Measurements from ENCODE around the gene FAM186B.
A peak's percentile ranks its signal among the peaks of the same experiment; 100 is the strongest.

FAM186B gene

GRCh38 chr12:49583366-49584094 is 21.9 kb downstream of the FAM186B start:
- no peak for DNase-seq (ENCODE audit: low read depth)
- in situ Hi-C loops (cut with HindIII; ENCODE audit: low sequenced_read_pairs) = no loop called here
- no peak overlapping the region for H3K4me3 ChIP-seq (ENCODE audit: low read depth, low read length)
- TF ChIP-seq CTCF (IDR thresholded peaks at IDR 0.05; ENCODE audit: low read depth, low read length, missing control alignments) = no peak

- in situ Hi-C loops (cut with HindIII; ENCODE audit: low sequenced_read_pairs) = no loop called here
- no peak for TF ChIP-seq CTCF (IDR thresholded peaks at IDR 0.05; ENCODE audit: low read depth, low read length, missing control alignments)
- DNase-seq (ENCODE audit: low read depth) = no peak
Observed at GRCh38 chr12:49582850-49583249, 22.6 kb downstream of the FAM186B start.

GRCh38 chr12:49582201-49582600 is 23.2 kb downstream of the FAM186B start:
- in situ Hi-C loops (cut with HindIII; ENCODE audit: low sequenced_read_pairs) = no loop called here
- no peak overlapping the region for H3K4me3 ChIP-seq (ENCODE audit: low read depth, low read length)
- no peak for DNase-seq (ENCODE audit: low read depth)
- no peak for TF ChIP-seq CTCF (IDR thresholded peaks at IDR 0.05; ENCODE audit: low read depth, low read length, missing control alignments)

More at GRCh38 chr12:49582850-49583249, 22.6 kb downstream of the FAM186B start:
- H3K4me3 ChIP-seq (ENCODE audit: low read depth, low read length) = no peak overlapping the region

- TF ChIP-seq CTCF (IDR thresholded peaks at IDR 0.05; ENCODE audit: low read depth, low read length, missing control alignments) = peak; percentile 94
- H3K4me3 ChIP-seq (ENCODE audit: low read depth, low read length) = no peak overlapping the region
- in situ Hi-C loops (cut with HindIII; ENCODE audit: low sequenced_read_pairs) = no loop called here
- DNase-seq (ENCODE audit: low read depth) = peak; percentile 60
Observed at GRCh38 chr12:49580572-49581535, 24.6 kb downstream of the FAM186B start.

GRCh38 chr12:49578471-49579112 is 26.8 kb downstream of the FAM186B start:
- H3K4me3 ChIP-seq (ENCODE audit: low read depth, low read length) = no peak overlapping the region
- in situ Hi-C loops (cut with HindIII; ENCODE audit: low sequenced_read_pairs) = no loop called here
- TF ChIP-seq CTCF (IDR thresholded peaks at IDR 0.05; ENCODE audit: low read depth, low read length, missing control alignments) = no peak
- DNase-seq (ENCODE audit: low read depth) = no peak

GRCh38 chr12:49577589-49578315 is 27.7 kb downstream of the FAM186B start:
- in situ Hi-C loops (cut with HindIII; ENCODE audit: low sequenced_read_pairs) = no loop called here
- TF ChIP-seq CTCF (IDR thresholded peaks at IDR 0.05; ENCODE audit: low read depth, low read length, missing control alignments) = no peak
- H3K4me3 ChIP-seq (ENCODE audit: low read depth, low read length) = no peak overlapping the region
- no peak for DNase-seq (ENCODE audit: low read depth)
